ENCODE results near the gene PPP1CC.
"Not testable (repeated sequence)": the region's sequence is repeated elsewhere in the genome, so short reads cannot be mapped to it uniquely, and the experiment has no call there.

PPP1CC gene

GRCh38 chr12:110754101-110754793 is 11.6 kb upstream of the PPP1CC start:
- no peak for DNase-seq (ENCODE audit: low spot score)

- no peak for DNase-seq (ENCODE audit: low spot score)
Observed at GRCh38 chr12:110750784-110751461, 8.2 kb upstream of the PPP1CC start.

- DNase-seq (ENCODE audit: low spot score), result no peak
Observed at GRCh38 chr12:110746550-110746949, 3.9 kb upstream of the PPP1CC start.

- DNase-seq (ENCODE audit: low spot score), result no peak
Observed at GRCh38 chr12:110745542-110746284, 3.0 kb upstream of the PPP1CC start.

DNA sequence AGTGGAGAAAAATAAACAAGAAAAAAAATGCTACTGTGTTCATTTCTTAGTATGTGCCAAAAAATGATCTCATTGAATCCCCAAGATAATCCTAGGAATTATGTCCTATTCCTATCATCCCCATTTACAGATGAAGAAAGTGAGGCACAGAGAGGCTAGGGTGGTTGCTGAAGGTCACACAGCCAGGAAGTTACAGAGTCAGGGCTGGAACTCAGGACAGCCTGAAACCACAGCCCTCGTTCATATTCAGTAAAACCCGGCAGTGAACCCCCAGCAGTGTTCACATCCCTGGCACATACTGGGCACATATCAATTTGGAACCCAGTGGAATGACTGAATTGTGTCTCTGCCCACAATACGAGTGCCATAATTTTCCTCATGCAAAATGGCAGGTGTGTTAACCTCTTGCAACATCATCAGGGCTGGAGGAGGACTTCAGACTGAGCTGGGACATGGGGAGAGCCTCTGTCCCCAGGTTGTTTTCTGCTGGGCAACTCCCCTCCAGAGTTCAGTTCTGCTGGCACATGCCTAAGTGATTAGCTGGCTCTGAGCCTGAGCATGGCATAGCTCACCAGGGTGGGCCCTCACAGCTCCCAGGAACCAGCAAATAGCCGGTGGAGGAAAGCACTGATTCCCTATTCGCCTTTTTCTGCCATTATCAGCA is 2.0 kb upstream of the PPP1CC start:
- peak; percentile 26 for DNase-seq (ENCODE audit: low spot score)

DNA sequence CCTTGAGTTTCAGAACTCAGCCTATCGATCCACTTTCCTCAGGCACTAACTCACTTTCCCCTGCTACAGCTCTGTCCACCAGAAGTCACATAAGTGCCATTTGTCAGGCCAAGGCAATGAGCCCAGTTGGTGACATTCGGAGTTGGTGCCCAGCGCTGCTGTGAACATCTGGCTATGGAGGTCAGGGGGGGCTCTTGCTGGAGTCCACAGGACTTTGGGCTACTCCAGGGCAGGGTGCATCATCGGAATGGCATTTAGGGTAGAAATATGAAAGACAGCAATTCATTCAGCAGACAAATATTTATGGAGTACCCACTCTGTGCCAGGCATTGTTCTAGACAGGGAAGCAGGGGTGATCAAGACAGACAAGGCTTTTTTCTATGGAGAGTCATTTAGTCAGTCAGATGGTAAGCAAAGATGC is 1.5 kb upstream of the PPP1CC start:
- DNase-seq (ENCODE audit: low spot score), result peak; percentile 95

- DNase-seq (ENCODE audit: low spot score), result peak; percentile 75
Observed at GRCh38 chr12:110743571-110744093, 941 bp upstream of the PPP1CC start.

GRCh38 chr12:110742096-110742717 is 484 bp downstream of the PPP1CC start:
- no peak for DNase-seq (ENCODE audit: low spot score)

- peak; percentile 56 for DNase-seq (ENCODE audit: low spot score)
Observed at GRCh38 chr12:110741341-110742095, 1.2 kb downstream of the PPP1CC start.

- no peak for DNase-seq (ENCODE audit: low spot score)
Observed at GRCh38 chr12:110739894-110740293, 2.8 kb downstream of the PPP1CC start.

GRCh38 chr12:110739488-110739887 is 3.2 kb downstream of the PPP1CC start:
- no peak for DNase-seq (ENCODE audit: low spot score)

GRCh38 chr12:110737532-110737931 is 5.2 kb downstream of the PPP1CC start:
- no peak for DNase-seq (ENCODE audit: low spot score)

DNA sequence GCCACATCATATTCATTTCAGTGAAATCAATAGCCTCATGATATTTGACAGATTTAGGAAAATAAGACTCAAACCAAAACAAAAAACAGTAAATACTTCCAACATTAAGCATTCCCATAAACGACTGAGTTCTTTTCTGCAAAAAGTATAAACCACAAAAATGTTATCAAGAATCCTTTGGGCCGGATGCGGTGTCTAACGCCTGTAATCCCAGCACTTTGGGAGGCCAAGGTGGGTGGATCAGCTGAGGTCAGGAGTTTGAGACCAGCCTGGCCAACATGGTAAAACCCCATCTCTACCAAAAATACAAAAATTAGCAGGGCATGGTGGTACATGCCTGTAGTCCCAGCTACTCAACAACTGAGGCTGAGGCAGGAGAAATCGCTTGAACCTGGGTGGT is 5.7 kb downstream of the PPP1CC start:
- not testable (repeated sequence) for DNase-seq (ENCODE audit: low spot score)

DNA sequence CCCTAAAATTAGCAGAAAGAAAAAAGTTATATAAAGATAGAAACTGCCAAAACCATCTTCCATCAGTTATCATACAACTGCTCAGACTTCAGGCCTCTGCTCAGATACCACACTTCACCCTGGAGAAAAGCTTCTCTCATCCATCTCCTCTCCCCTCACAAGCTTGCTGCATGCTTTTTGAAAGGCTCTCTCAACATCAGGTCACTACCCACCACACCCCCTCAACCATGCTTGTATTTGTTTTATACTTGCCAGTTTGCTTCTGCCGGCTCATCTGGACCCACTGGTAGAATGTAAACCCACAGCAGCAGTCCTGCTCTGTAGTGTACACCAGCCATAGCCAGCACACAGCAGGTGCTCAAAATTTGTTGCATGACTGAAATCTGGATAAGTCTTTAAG is 8.8 kb downstream of the PPP1CC start:
- DNase-seq (ENCODE audit: low spot score), result no peak

- no peak for DNase-seq (ENCODE audit: low spot score)
Observed at GRCh38 chr12:110733089-110733715, 9.5 kb downstream of the PPP1CC start.

DNA sequence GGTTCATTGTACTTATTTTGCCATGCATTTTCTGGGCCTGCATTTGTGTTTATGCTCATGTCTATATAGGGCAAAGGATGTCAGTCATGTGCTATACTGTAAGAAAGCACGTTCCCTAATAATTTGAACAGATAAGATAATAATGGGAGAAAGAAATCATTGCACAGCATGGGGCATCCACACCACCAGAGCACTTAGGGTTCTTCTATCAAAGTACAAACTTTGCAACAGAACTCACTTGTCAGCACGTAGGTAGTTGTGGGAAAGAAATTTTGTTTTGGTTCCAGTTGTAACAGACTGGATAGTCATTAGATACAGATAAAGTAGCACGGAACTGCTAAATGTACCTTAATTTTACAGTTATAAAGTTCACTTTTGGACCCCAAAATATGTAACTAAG is 10.1 kb downstream of the PPP1CC start:
- DNase-seq (ENCODE audit: low spot score), result no peak

- DNase-seq (ENCODE audit: low spot score), result no peak
Observed at GRCh38 chr12:110731479-110731878, 11.2 kb downstream of the PPP1CC start.

DNA sequence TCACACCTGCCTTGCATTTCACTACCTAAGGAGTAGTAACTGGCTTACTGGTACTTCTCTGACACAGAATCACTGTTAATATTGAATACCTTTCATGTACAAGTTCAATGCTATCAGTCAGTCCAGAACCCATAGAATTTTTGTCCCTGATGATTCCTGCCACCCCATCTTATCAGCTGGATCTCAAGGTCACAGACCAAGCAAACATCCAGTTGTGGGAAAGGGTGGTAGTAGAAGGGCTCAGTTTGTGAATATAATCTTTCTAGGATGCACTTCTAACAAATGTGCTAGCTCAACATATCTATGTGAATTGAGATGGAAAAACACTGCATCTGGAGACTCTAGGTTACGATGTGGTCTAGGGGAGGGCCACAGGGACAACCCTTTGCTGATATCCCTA is 14.1 kb downstream of the PPP1CC start:
- no peak for DNase-seq (ENCODE audit: low spot score)

DNA sequence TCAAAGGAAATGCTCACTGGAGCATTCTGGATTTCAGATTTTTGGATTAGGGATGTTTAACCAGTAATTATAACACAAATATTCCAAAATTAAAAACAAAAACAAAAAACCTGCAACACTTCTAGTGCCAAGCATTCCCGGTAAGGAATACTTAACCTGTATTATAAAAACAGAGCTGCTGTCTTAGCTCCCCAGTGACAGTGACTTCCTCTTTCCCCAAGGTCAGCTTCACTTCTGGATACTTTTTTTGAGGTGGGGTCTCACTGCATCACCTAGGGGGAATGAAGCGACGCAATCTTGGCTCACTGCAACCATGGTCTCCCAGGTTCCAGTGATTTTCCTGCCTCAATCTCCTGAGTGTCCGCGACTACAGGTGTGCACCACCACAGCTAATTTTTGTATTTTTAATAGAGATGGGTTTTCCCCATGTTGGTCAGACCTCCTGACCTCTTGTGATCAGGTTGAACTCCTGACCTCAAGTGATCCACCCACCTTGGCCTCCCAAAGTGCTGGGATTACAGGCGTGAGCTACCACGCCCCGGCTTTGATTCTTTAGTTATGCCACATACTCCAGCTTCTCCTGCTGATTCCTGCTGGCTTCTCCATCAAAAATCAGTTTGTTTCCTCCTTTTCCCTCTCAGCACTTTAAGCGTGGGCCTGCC is 15.9 kb downstream of the PPP1CC start:
- no peak for DNase-seq (ENCODE audit: low spot score)

- DNase-seq (ENCODE audit: low spot score), result no peak
Observed at GRCh38 chr12:110726028-110726427, 16.7 kb downstream of the PPP1CC start.

Measured in globus pallidus (tissue), 1 donor.